SU-DHL-6 (cell line): ENCODE measurements around the gene FAM20C.

Experiments used
- H2AFZ ChIP-seq: fragments of 200-600 bp; sonication (generic); 2 replicates; pipeline ENCODE4 v1.6.1; 2014; ENCODE audit warnings: low read depth, mild to moderate bottlenecking, moderate library complexity, mixed read lengths, antibody characterized with exemption, low read length; ENCODE audit not compliant: severe bottlenecking
- H3F3A ChIP-seq: fragments of 200-600 bp; shearing (Covaris generic); 2 replicates; pipeline ENCODE4 v1.6.0; 2016; ENCODE audit warnings: antibody characterized with exemption, mild to moderate bottlenecking; ENCODE audit not compliant: insufficient read depth
- H3K27ac ChIP-seq: fragments of 200-600 bp; sonication (generic); 2 replicates; pipeline ENCODE4 v1.5.1; 2016; ENCODE audit warnings: low read depth, mild to moderate bottlenecking, low read length, moderate library complexity, mixed read lengths
- H3K27me3 ChIP-seq: fragments of 200-600 bp; sonication (generic), shearing (Covaris generic); 2 replicates; pipeline ENCODE4 v1.6.0; 2014; ENCODE audit warnings: mild to moderate bottlenecking, low read length
- H3K36me3 ChIP-seq: fragments of 200-600 bp; sonication (generic); 2 replicates; pipeline ENCODE4 v1.6.1; 2014; ENCODE audit warnings: mild to moderate bottlenecking, low read length, mixed read lengths
- H3K4me2 ChIP-seq: fragments of 300-600, 200-600 bp; shearing (Covaris generic), sonication (generic); 2 replicates; pipeline ENCODE4 v1.6.0; 2014; ENCODE audit warnings: low read length, low read depth, mild to moderate bottlenecking; ENCODE audit not compliant: poor library complexity, severe bottlenecking
- H3K4me3 ChIP-seq: fragments of 200-600 bp; sonication (generic); 2 replicates; pipeline ENCODE4 v1.5.1; 2014; ENCODE audit warnings: antibody characterized with exemption, low read length, mild to moderate bottlenecking, mixed read lengths; ENCODE audit not compliant: insufficient read depth, poor library complexity, severe bottlenecking
- H3K79me2 ChIP-seq: fragments of 200-600 bp; sonication (generic); 2 replicates; pipeline ENCODE4 v1.6.1; 2014; ENCODE audit warnings: mild to moderate bottlenecking, low read length, moderate library complexity; ENCODE audit not compliant: insufficient read depth
- H3K9ac ChIP-seq: fragments of 200-600 bp; sonication (generic); 2 replicates; pipeline ENCODE4 v1.7.0; 2014; ENCODE audit warnings: mild to moderate bottlenecking, low read length
- H3K9me2 ChIP-seq: fragments of 200-600 bp; sonication (generic); replicated peaks from 2 replicates; pipeline ENCODE4 v1.6.1; 2014; ENCODE audit warnings: low read length; ENCODE audit not compliant: insufficient read depth
- H3K9me3 ChIP-seq: fragments of 200-600 bp; sonication (generic); 2 replicates; pipeline ENCODE4 v1.6.1; 2014; ENCODE audit warnings: low read length, mixed read lengths; ENCODE audit not compliant: insufficient read depth
- H4K20me1 ChIP-seq: fragments of 200-600 bp; sonication (generic); 2 replicates; pipeline ENCODE4 v1.6.1; 2014; ENCODE audit warnings: low read depth, mild to moderate bottlenecking, antibody characterized with exemption, low read length, moderate library complexity, mixed read lengths
- CTCF ChIP-seq: fragments of 200-600 bp; sonication (generic); IDR thresholded peaks from one replicate; pipeline ENCODE4 v1.5.1; 2017; ENCODE audit warnings: antibody characterized with exemption, mild to moderate bottlenecking, low read length, moderate library complexity; ENCODE audit not compliant: insufficient read depth, poor library complexity, severe bottlenecking
- EZH2phosphoT487 ChIP-seq: fragments of 200-600 bp; sonication (generic), shearing (Covaris generic); conservative IDR thresholded peaks from 2 replicates; pipeline ENCODE4 v1.6.1; 2018; ENCODE audit warnings: mild to moderate bottlenecking, antibody characterized with exemption, low read length, moderate library complexity, mixed read lengths

FAM20C gene

GRCh38 chr7:301291-302053 is 109.1 kb downstream of the FAM20C start:
- H3K9me3 ChIP-seq, result no peaks in the 10 kb centered on the region
- H4K20me1 ChIP-seq, result no peaks in the 10 kb centered on the region
- no peak overlapping the region for H3K9ac ChIP-seq
- TF ChIP-seq CTCF (no peak), EZH2phosphoT487 (no peak)
- no peaks in the 10 kb centered on the region for H3F3A ChIP-seq
- H3K27me3 ChIP-seq, result no peaks in the 10 kb centered on the region
- no peak overlapping the region for H3K4me3 ChIP-seq
- no peak overlapping the region for H3K4me2 ChIP-seq
- no peak overlapping the region for H2AFZ ChIP-seq
- H3K79me2 ChIP-seq, result no peaks in the 10 kb centered on the region
- no peaks in the 10 kb centered on the region for H3K36me3 ChIP-seq
- no peak overlapping the region for H3K27ac ChIP-seq
- no peaks in the 10 kb centered on the region for H3K9me2 ChIP-seq

GRCh38 chr7:302054-302992 is 110.0 kb downstream of the FAM20C start:
- Histone ChIP-seq H3K4me3 (no peak overlapping the region), H3K9me2 (no peaks in the 10 kb centered on the region), H3F3A (no peaks in the 10 kb centered on the region), H3K36me3 (no peaks in the 10 kb centered on the region), H3K9me3 (no peaks in the 10 kb centered on the region), H3K27me3 (no peaks in the 10 kb centered on the region), H4K20me1 (no peaks in the 10 kb centered on the region), H3K79me2 (no peaks in the 10 kb centered on the region), H2AFZ (no peak overlapping the region), H3K4me2 (no peak overlapping the region), H3K9ac (no peak overlapping the region), H3K27ac (no peak overlapping the region)
- TF ChIP-seq EZH2phosphoT487, result no peak
- TF ChIP-seq CTCF, result no peak

GRCh38 chr7:303425-303824 is 111.1 kb downstream of the FAM20C start:
- no peaks in the 10 kb centered on the region for H4K20me1 ChIP-seq
- no peak overlapping the region for H3K4me3 ChIP-seq
- H3K4me2 ChIP-seq, result no peak overlapping the region
- no peak overlapping the region for H3K27ac ChIP-seq
- no peak overlapping the region for H3K9ac ChIP-seq
- H3K27me3 ChIP-seq, result no peaks in the 10 kb centered on the region
- H3K9me2 ChIP-seq, result no peaks in the 10 kb centered on the region
- H3K79me2 ChIP-seq, result no peaks in the 10 kb centered on the region
- no peaks in the 10 kb centered on the region for H3K36me3 ChIP-seq
- no peaks in the 10 kb centered on the region for H3F3A ChIP-seq
- TF ChIP-seq EZH2phosphoT487, result no peak
- TF ChIP-seq CTCF, result no peak
- no peak overlapping the region for H2AFZ ChIP-seq
- no peaks in the 10 kb centered on the region for H3K9me3 ChIP-seq
